GM19328 (cell line): Measurements from ENCODE around the gene CRIP3.

Source experiments
- ATAC-seq: cut with Tn5 transposase; IDR thresholded peaks from one replicate; pipeline ENCODE4 v1.9.1; 2021; ENCODE audit warnings: mild to moderate bottlenecking, moderate library complexity; ENCODE audit not compliant: unreplicated experiment

The CRIP3 gene

DNA sequence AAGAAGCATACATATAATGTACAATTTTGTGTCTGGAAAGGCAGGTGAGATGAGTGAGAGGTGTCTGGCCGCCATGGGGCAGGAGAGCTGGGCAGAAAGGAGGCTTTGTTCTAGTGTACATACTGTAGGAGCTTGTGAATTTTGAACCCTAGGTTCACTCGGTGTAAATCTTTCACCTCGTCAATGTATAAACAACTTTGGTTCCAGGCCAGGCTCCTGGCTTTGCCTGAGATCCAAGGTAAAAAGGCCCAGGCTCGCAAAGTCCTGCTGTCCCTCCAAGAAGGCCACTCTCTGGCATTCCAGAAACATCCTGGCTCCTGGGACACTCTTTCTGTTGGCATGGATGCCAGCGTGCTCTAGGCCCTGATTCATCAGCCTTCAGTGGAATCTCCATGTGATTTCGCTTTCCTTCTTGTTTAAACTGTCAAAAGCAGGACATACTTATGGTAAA lies 17.7 kb downstream of the CRIP3 start:
- no peak for ATAC-seq

DNA sequence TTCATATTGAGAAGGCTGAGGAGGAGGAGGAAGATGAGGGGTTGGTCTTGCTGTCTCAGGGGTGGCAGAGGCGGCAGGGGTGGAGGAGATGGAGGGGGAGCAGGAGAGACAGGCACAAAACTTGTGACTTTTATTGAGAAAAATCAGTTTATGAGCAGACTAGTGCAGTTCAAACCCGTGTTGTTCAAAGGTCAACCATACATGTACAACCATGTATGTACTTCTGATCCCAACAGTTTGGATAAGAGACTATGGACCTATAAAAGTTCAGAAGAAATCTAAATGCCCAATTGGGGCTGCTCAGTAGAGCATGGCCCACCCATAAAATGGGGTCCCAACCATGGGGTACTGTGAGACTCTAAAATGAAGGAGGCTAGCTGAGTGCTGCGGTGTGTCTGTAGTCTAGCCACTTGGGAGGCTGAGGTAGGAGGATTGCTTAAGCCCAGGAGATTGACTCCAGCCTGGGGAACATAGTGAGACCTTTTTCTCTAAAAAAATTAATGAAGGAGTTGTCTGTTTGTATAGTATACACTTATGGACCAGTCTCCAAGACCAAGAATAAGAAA lies 18.2 kb downstream of the CRIP3 start:
- no peak for ATAC-seq

DNA sequence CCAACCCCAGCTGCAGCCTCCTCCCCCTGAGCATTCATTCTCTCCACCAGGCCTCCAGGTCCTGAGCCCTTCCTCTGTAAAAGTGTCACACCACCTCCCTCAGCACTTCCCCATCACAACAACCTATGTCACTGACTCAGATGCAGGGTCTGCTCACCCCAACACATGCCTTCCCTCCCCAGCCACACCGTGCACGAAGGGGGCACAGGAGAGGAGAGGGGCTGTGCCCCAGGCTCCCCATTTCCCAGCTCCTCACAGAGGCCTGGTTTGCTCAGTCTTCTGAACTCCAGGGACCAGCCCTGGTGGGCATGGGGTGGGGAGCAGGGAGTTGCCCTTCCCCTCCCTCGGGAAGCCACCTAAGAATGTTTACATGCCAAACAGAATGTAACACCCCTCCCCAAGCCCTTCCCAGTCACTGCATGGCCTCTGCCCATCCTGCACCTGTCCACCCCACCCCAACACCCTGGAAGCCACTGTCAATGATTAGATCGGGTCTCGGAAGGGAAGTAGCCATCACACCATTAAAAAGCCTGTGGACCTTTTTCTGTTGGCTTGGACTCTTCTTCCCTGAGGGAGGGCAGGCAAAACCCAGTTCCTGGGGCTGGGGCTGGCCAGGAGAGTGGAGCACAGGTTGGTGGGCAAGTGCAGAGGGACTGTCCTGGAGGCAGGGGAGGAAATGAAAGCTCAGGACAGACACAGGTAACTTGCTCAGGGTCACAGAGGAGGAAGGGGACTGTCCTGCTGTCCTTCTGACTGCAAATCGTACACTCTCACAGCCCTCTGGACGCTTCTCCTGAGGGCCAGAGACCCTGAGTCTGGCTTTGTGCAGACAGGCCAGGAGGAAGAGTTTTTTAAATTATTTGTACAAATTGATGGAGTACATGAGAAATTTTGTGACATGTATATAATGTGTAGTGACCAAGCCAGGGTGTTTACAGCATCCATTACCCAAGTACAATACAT lies 20.6 kb downstream of the CRIP3 start:
- ATAC-seq, result no peak

- ATAC-seq, result no peak
Observed at GRCh38 chr6:43286980-43287716, 21.5 kb downstream of the CRIP3 start.

DNA sequence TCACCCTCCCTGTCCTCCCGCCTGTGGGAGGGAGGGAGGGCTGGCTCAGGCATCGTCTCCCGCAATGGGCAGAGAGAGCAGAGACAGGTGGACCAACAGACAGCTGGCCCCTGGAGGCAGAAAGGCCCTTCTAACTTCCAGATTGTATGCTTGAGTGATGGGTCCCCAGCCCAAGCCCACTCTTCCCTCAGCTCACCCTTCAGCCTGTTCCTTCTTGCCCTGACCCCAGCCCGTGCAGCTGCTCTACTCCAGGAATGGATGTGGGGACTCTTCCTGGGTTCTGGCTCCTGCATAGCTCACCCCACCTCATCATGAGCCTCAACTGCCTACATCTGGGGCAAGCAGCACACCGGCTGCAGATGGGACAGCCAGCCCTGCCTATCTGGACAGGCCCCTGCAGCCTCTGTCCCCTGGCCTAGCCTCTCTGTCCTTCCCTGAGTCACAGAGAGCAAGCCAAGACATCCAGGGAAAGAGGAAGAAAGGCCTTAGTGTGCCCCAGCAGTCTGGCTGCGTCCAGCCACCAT lies 22.1 kb downstream of the CRIP3 start:
- ATAC-seq, result no peak

DNA sequence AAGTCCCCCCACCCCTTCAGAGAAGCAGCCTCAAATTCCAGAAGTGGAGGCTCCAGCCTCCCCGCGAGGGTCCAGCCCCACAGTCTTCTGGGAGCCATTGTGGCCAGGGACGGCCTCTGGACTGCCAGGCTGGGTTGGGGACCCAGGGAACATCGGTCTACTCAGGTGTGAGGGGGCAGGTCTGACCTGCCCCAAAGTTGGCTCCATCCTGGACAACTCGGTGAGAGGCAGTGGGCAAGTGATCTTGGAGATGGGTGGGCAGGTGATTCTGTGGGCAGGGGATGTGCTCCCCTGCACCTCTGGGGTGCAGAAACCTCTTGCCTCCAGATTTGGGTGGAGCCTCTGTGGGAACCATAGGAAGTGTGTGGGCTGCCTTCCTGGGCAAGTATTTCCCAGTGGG lies 22.8 kb downstream of the CRIP3 start:
- ATAC-seq, result no peak

GRCh38 chr6:43284991-43285781 lies 23.4 kb downstream of the CRIP3 start:
- no peak for ATAC-seq

GRCh38 chr6:43283905-43284304 lies 24.7 kb downstream of the CRIP3 start:
- ATAC-seq, result no peak

DNA sequence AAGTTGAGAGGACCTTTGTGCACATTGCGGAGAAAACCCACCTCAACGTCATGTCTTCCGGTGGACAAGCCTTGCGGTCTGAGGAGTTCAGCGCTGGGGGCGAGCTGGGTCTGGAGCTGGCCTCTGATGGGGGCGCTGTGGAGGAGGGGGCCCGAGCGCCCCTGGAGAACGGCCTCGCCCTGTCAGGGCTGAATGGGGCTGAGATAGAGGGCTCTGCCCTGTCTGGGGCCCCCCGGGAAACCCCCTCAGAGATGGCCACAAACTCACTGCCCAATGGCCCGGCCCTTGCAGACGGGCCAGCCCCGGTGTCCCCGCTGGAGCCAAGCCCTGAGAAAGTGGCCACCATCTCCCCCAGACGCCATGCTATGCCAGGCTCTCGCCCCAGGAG lies 25.1 kb downstream of the CRIP3 start:
- ATAC-seq, result no peak

GRCh38 chr6:43282636-43283513 lies 25.8 kb downstream of the CRIP3 start:
- ATAC-seq, result no peak

GRCh38 chr6:43282060-43282459 lies 26.6 kb downstream of the CRIP3 start:
- no peak for ATAC-seq

DNA sequence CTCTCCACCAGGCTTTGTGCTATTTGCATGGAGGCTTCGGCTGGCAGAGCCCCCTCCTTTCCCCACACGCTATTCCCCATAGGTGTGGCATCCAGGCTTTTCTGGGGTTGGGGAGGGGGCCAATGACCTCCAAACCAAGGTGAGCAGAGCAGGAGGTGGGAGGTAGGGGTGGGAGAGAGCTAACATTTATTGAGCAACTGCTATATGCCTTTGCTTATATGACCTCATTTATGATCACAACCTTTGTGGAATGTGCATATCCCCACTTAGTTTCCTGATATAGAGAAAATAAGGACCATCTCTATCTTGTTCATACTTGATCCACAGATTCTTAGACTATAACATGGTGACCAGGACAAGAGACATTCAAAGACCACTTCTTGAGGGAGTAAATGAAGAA lies 28.4 kb downstream of the CRIP3 start:
- ATAC-seq, result no peak

GRCh38 chr6:43278524-43279078 lies 30.0 kb downstream of the CRIP3 start:
- no peak for ATAC-seq

DNA sequence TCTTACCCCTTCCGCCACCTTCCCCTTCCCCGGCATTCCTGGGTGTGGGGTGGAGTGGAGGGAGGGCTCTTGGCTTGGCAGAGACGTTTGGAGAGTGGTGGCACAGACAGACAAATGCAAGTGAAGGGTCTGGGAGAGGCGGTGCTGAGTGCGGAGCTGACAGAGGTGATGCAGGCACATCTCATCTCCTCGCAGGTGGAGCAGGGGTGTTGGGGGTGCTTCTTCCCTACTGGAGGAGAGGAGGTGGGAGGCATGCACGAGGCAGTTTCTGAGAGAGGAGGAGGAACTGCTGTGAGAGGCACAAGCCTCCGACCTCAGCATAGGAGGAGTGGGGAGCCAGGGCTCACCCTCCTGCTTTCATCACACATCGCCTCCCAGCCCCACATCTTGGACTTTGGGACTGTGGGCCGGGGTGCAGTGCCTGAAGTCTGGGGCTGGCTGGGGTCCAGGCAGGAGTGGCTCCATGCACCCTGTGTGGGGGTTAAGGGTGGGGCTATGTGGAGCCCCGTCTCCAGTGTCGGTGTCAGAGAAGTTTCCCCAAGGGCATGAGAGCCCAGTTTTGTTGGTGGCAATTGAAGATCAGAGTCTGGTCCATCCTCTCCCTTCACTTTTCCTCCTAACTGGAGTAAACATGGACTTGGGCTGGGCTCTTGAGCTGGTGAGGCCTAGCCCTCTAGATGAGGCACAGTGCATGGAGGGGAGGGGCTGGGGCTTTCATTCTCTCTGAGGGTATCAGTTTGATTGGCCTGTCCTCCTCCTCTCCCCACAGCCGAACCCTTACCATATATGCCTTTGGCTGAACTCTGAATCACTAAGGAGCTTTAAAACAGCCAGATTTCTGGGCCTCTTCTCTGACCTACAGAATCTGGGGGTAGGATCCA lies 30.7 kb downstream of the CRIP3 start:
- ATAC-seq, result no peak

DNA sequence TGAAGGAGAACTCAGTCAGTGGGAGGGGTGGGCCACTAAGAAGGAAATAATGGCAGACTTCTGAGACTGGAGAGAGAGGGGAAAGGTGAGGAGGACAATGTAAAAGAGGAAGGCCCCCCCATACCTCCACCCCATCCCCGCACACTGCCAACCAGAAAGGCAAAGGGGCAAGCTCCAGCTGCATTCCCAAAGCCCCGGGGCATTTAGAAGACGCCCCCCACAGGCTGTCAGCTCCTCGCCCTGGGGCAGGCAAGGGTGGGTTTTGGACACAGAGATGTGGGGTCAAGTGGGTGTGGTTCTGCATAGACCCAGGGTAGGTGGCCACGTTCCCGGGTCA lies 31.4 kb downstream of the CRIP3 start:
- ATAC-seq, result no peak

- no peak for ATAC-seq
Observed at GRCh38 chr6:43276577-43277305, 31.9 kb downstream of the CRIP3 start.

GRCh38 chr6:43275801-43276576 lies 32.6 kb downstream of the CRIP3 start:
- no peak for ATAC-seq
